Psoas muscle (tissue), 8 donors: ENCODE measurements around the gene ATP5F1D. TPM values are rescaled to one million over a fixed set of nuclear protein-coding genes. Genes with fewer than 3 reads are reported as not detected.

Experiments
- ATAC-seq, 4 donors: fragments of 200-7000 bp; cut with Tn5 transposase; one replicate each; pipeline ENCODE4 v1.9.1; 2020; ENCODE audit warnings: moderate library complexity in 3 of 4, mild to moderate bottlenecking in 2 of 4
- DNase-seq, 2 donors: peaks; one replicate each; pipeline ENCODE4 v3.0.0-alpha.2; 2020
- H3K27ac ChIP-seq: fragments of 200-600 bp; one replicate; pipeline ENCODE4 v1.8.0; 2022
- H3K27me3 ChIP-seq, 3 donors: fragments of 200-600 bp in 1 of 3; one replicate each; pipeline versions ENCODE4 v1.6.1 to v1.8.0; 2013 to 2022; ENCODE audit warnings: low read length in 2 of 3, mild to moderate bottlenecking in 2 of 3, moderate library complexity in 1 of 3; ENCODE audit not compliant: insufficient read depth in 3 of 3
- H3K36me3 ChIP-seq, 2 donors: fragments of 200-600 bp in 1 of 2; one replicate each; pipeline versions ENCODE4 v1.6.1 to v1.8.0; 2013 to 2022; ENCODE audit warnings: low read depth in 1 of 2, mild to moderate bottlenecking in 1 of 2, moderate library complexity in 1 of 2; ENCODE audit not compliant: insufficient read depth in 1 of 2
- H3K4me1 ChIP-seq: fragments of 200-600 bp; one replicate; pipeline ENCODE4 v1.8.0; 2022
- H3K4me3 ChIP-seq: fragments of 200-600 bp; one replicate; pipeline ENCODE4 v1.8.0; 2022; ENCODE audit warnings: mild to moderate bottlenecking
- H3K9me3 ChIP-seq: fragments of 200-600 bp; one replicate; pipeline ENCODE4 v1.8.0; 2022
- WGBS, 3 donors: extraction: QIAGEN DNeasy Blood & Tissue Kit; methylation state at CpG; one replicate each; pipeline versions ENCODE4 v1.1.6 to v1.1.7; 2013; 5-methylcytosine and 5-hydroxymethylcytosine counted together
- intact Hi-C, 2 donors: fragments of 100-400 bp; cut with DNase I; formaldehyde crosslinking; loops; one replicate each; pipeline versions ENCODE4 v1.11.0 to v1.14.2; 2022
- polyA plus RNA-seq, 3 donors: library from polyadenylated mRNA; stranded (reverse); fragments of 200-250 nt; gene quantifications; one replicate each; pipeline ENCODE4 v1.2.3, GENCODE V29; 2013
- total RNA-seq, 4 donors: library from RNA; stranded (reverse); fragmentation: NEBNext Ultra II Directional in 2 of 4; extraction: Animal tissue kit (Norgen Biotek cat#: 25700) in 2 of 4; gene quantifications; one replicate each; pipeline versions ENCODE4 v1.2.1 to v1.2.4, GENCODE V29; 2021 to 2023
- TF ChIP-seq, protein P1 (sequence below): fragments of 200-600 bp; IDR thresholded peaks from one replicate; pipeline ENCODE4 v1.8.0; 2022; ENCODE audit warnings: antibody characterized with exemption
- donor health status: healthy with polysubstance abuse.
- donor health status: DM: no; HTN: no; CAD: no; lungs with moderate emphysema.
- donor health status: Bipolar disorder and iron deficiency.
- donor health status: healthy.
- donor health status: DM: yes; HTN: yes; CAD: no.
- donor health status: DM: no; HTN: no; CAD: no.
- donor health status: DM: no; HTN: no; CAD: no.
- donor health status: DM: yes; HTN: yes; CAD: no.

The ATP5F1D gene
- total and polyA plus RNA-seq, 7 donors: 310 to 858 (median 509) TPM

DNA sequence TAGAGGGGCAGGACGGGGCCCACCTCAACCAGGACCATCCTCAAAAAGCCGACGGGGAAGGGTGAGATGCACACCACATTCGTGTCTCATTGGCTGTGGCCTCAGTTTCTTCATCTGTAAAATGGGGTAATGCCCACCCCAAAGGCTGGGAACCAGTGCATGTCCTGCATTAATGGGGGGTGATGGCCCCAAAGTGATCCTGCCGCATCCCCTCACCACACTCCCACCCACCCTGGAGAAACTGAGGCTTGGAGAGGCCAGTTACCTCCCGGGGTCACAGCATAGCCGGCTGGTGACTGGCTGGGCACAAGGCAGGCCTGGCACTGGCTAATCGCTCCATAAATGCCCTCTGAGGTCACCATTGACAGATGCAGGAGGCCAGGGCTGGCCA, 6.2 kb downstream of the ATP5F1D start:
- TF ChIP-seq, protein P1, sequence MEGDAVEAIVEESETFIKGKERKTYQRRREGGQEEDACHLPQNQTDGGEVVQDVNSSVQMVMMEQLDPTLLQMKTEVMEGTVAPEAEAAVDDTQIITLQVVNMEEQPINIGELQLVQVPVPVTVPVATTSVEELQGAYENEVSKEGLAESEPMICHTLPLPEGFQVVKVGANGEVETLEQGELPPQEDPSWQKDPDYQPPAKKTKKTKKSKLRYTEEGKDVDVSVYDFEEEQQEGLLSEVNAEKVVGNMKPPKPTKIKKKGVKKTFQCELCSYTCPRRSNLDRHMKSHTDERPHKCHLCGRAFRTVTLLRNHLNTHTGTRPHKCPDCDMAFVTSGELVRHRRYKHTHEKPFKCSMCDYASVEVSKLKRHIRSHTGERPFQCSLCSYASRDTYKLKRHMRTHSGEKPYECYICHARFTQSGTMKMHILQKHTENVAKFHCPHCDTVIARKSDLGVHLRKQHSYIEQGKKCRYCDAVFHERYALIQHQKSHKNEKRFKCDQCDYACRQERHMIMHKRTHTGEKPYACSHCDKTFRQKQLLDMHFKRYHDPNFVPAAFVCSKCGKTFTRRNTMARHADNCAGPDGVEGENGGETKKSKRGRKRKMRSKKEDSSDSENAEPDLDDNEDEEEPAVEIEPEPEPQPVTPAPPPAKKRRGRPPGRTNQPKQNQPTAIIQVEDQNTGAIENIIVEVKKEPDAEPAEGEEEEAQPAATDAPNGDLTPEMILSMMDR: no peak
- Histone ChIP-seq H3K27ac (peak overlapping the region; percentile 99), H3K9me3 (no peaks in the 10 kb centered on the region), H3K27me3 (no peaks in the 10 kb centered on the region), H3K36me3 (peaks cover 0 to 20% of the 10 kb centered on the region in 2 donors), H3K4me3 (peak overlapping the region; percentile 80), H3K4me1 (peaks cover 54% of the 10 kb centered on the region)
- WGBS, 3 donors: 49 to 58% (median 58%) methylated on average over 8 of the region's 8 CpGs
- intact Hi-C loops: no loop called here
- DNase-seq (peak in 1 of 2 donors; percentile 52), ATAC-seq (no peak)

DNA sequence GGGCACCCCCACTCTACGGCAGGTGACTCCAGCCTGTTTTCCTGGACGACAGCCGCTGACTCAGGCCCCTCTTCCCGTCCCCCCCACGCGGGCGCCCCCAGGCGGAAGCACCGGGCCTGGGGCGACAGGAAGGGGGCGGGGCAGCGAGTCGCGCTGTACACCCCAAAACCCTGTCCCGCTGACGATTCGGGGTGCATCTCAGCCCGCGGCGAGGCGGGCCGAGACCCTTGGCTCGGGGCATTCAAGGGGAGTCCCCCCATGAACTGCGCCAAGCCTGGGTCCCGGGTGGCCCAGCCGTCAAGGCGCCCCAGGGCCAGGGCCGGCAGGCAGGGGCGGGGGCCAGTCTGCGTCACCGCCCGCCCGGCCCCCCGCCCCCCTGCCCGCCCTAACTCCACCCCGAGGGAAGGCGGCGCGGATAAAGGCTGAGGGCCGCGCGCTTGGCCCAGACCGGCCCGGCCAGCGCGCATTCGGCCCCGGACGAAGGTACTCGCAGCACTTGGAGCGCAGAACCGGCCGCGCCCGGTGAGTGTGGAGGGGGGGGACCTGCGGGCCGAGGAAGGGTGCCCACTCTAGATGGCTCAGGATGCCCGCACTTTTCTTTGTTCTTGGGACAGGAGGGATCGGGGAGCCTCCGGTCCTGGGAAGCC, 6.7 kb downstream of the ATP5F1D start, which contains the start of gene MIDN:
Gene MIDN, plus strand, starts transcription at position 445 of the 647 bp plus-strand sequence. CDS start 1,714 bp downstream, outside the sequence.
- 1 to 2% (median 1%) methylated on average over 34 to 60 of the region's 60 CpGs for WGBS, 3 donors
- peaks cover 51% of the 10 kb centered on the region for H3K4me1 ChIP-seq

DNA sequence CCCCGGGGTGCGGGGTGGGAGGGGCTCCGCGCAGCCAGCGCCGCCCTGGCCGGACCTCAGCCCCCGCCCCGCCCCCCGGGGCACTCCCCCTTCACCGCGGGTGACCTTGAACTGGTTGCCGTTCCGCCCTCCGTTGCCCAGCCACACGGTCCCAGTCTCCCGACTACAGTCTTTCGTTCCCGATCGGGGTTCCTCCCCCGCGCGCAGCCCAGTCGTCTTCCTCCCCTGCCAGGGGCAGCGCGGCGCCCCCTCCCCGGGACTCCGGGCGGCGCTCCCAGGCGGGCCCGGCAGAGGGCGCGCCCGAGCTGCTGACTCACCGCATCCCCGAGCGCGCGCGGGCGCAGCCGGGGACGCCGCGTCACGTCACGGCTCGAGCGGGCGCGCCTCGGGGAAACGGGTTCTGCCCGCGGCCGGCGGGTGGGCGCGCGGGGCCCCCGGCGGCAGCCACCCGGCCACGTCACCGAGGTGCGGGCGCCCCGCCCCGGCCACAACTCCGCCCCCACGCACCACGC, 7.3 kb downstream of the ATP5F1D start:
- ATAC-seq (peak; percentile 8 to 20 (median 10)), DNase-seq (peak; percentile 89 to 93)
- Histone ChIP-seq H3K27ac (peak overlapping the region; percentile 99), H3K27me3 (no peaks in the 10 kb centered on the region), H3K4me1 (peaks cover 51% of the 10 kb centered on the region), H3K9me3 (no peaks in the 10 kb centered on the region), H3K36me3 (peaks cover 0 to 25% of the 10 kb centered on the region in 2 donors), H3K4me3 (peak overlapping the region; percentile 80)
- intact Hi-C loops: no loop called here
- TF ChIP-seq, protein P1: peak; percentile 76
- WGBS, 3 donors: 0 to 2% (median 1%) methylated on average over 17 to 72 of the region's 74 CpGs

More for the DNA sequence above, 6.7 kb downstream of the ATP5F1D start, which contains the start of gene MIDN:
- no peaks in the 10 kb centered on the region for H3K27me3 ChIP-seq
- peaks cover 0 to 20% of the 10 kb centered on the region in 2 donors for H3K36me3 ChIP-seq
- TF ChIP-seq, protein P1: peak; percentile 44
- H3K9me3 ChIP-seq: no peaks in the 10 kb centered on the region
- intact Hi-C loops: no loop called here
- DNase-seq (peak; percentile 91 to 96), ATAC-seq (peak; percentile 41 to 49 (median 46))
- H3K27ac ChIP-seq: peak within 1 kb of the TSS; percentile 99
- peak within 1 kb of the TSS; percentile 80 for H3K4me3 ChIP-seq

DNA sequence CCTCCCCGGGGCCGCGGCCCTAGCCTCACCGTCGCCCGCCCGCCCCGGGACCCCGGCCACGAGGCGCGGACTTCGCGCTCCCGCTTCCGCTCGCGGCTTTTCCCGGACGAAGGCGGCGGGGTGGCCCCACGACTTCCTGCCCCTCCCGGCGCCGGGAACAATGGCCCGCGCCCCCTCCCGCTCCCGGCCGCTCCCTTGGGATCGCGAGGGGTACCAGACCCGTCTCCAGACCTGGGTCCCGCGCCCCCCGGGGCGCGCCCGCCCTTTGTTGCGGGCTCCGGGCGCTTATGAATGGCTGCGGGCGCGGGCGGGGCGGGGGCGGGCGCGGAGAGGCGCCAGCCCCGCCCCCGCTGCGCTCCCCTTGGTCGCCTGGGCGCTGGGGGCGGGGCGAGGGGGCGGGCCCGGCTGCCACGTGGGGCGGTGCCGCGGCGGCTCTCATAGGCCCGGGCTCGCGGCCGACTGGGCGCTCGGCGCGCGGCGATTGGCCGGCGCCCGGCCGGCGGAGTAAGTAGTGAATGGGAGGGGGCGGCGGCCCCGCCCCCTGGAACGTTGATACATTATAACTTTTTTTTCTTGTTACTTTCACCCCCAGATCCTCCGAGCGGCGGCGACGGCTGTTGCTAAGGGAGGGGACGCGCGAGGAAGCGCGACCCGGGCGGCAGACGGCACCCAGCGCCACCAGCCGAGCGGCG, 7.9 kb downstream of the ATP5F1D start:
- no peaks in the 10 kb centered on the region for H3K9me3 ChIP-seq
- peaks cover 52% of the 10 kb centered on the region for H3K4me1 ChIP-seq
- 0 to 1% (median 0%) methylated on average over 11 to 102 of the region's 102 CpGs for WGBS, 3 donors
- H3K27me3 ChIP-seq: no peaks in the 10 kb centered on the region
- peaks cover 4 to 31% of the 10 kb centered on the region in 2 donors for H3K36me3 ChIP-seq
- DNase-seq: peak; percentile 94 to 96
- peak; percentile 1 to 26 (median 2) for ATAC-seq
- H3K4me3 ChIP-seq: peak overlapping the region; percentile 80
- intact Hi-C loops: no loop called here
- TF ChIP-seq, protein P1: no peak
- peak overlapping the region; percentile 99 for H3K27ac ChIP-seq
